H9 (cell line): ENCODE data around the gene SDE2. TPM values are rescaled to one million over a fixed set of nuclear protein-coding genes. Genes with fewer than 3 reads are reported as not detected.

ENCODE experiments used
- DNase-seq: peaks from one replicate; pipeline ENCODE4 v3.0.0-alpha.2; 2017
- H2AFZ ChIP-seq: one replicate; pipeline ENCODE4 v1.6.1; 2013; ENCODE audit warnings: mild to moderate bottlenecking, low read length, control low read depth, moderate library complexity
- H2AK5ac ChIP-seq: 2 replicates; pipeline ENCODE4 v1.6.1; 2013; ENCODE audit warnings: low read length, control low read depth, mixed read lengths; ENCODE audit not compliant: insufficient read length
- H2BK120ac ChIP-seq: one replicate; pipeline ENCODE4 v1.6.1; 2013; ENCODE audit warnings: low read depth, mild to moderate bottlenecking, low read length, control low read depth, inconsistent platforms; ENCODE audit not compliant: poor library complexity, severe bottlenecking
- H2BK12ac ChIP-seq: 2 replicates; pipeline ENCODE4 v1.6.1; 2013; ENCODE audit warnings: low read length, control low read depth, mixed read lengths, low read depth; ENCODE audit not compliant: insufficient read length
- H2BK15ac ChIP-seq: 2 replicates; pipeline ENCODE4 v1.6.1; 2013; ENCODE audit warnings: low read depth, low read length, control low read depth
- H2BK20ac ChIP-seq: one replicate; pipeline ENCODE4 v1.6.1; 2013; ENCODE audit warnings: low read depth, mild to moderate bottlenecking, low read length, control low read depth, inconsistent platforms; ENCODE audit not compliant: poor library complexity, severe bottlenecking
- H2BK5ac ChIP-seq: 2 replicates; pipeline ENCODE4 v1.6.1; 2013; ENCODE audit warnings: low read length, control low read depth, mixed read lengths; ENCODE audit not compliant: insufficient read length
- H3K14ac ChIP-seq: 2 replicates; pipeline ENCODE4 v1.6.1; 2013; ENCODE audit warnings: low read length, control low read depth; ENCODE audit not compliant: insufficient read depth
- H3K18ac ChIP-seq: 2 replicates; pipeline ENCODE4 v1.6.1; 2013; ENCODE audit warnings: low read depth, mild to moderate bottlenecking, mixed read lengths, low read length, control low read depth; ENCODE audit not compliant: insufficient read length
- H3K23ac ChIP-seq: 2 replicates; pipeline ENCODE4 v1.6.1; 2013; ENCODE audit warnings: low read length, control low read depth, mixed read lengths, low read depth; ENCODE audit not compliant: insufficient read length
- H3K23me2 ChIP-seq: 2 replicates; pipeline ENCODE4 v1.6.1; 2013; ENCODE audit warnings: low read depth, mild to moderate bottlenecking, mixed read lengths, low read length, control low read depth; ENCODE audit not compliant: insufficient read length, poor library complexity, severe bottlenecking
- H3K27ac ChIP-seq: 2 replicates; pipeline ENCODE4 v1.5.1; 2013; ENCODE audit warnings: low read length, control low read depth, mixed read lengths, low read depth; ENCODE audit not compliant: insufficient read length
- H3K27me3 ChIP-seq: 2 replicates; pipeline ENCODE4 v1.6.1; 2013; ENCODE audit warnings: low read length, control low read depth, inconsistent platforms; ENCODE audit not compliant: insufficient read depth
- H3K4ac ChIP-seq: 2 replicates; pipeline ENCODE4 v1.6.1; 2013; ENCODE audit warnings: low read depth, mild to moderate bottlenecking, control low read depth, inconsistent platforms, low read length, moderate library complexity
- H3K4me1 ChIP-seq: 2 replicates; pipeline ENCODE4 v1.6.1; 2013; ENCODE audit warnings: low read length, control low read depth, inconsistent platforms; ENCODE audit not compliant: insufficient read depth
- H3K4me2 ChIP-seq: 2 replicates; pipeline ENCODE4 v1.6.1; 2013; ENCODE audit warnings: low read length, control low read depth, mixed read lengths; ENCODE audit not compliant: insufficient read length, insufficient read depth
- H3K56ac ChIP-seq: 2 replicates; pipeline ENCODE4 v1.6.1; 2013; ENCODE audit warnings: low read depth, mild to moderate bottlenecking, mixed read lengths, low read length, control low read depth; ENCODE audit not compliant: insufficient read length
- H3K79me1 ChIP-seq: 2 replicates; pipeline ENCODE4 v1.6.1; 2013; ENCODE audit warnings: low read depth, mild to moderate bottlenecking, moderate library complexity, low read length, control low read depth, inconsistent platforms; ENCODE audit not compliant: insufficient read depth, poor library complexity, severe bottlenecking
- H3K79me2 ChIP-seq: 2 replicates; pipeline ENCODE4 v1.6.1; 2013; ENCODE audit warnings: low read length, control low read depth, inconsistent platforms; ENCODE audit not compliant: insufficient read depth
- H3K9ac ChIP-seq: 2 replicates; pipeline ENCODE4 v1.6.1; 2013; ENCODE audit warnings: low read length, control low read depth, mixed read lengths; ENCODE audit not compliant: insufficient read length; ENCODE audit errors: extremely low read depth
- H3K9me3 ChIP-seq: one replicate; pipeline ENCODE4 v1.6.1; 2013; ENCODE audit warnings: low read depth, low read length, inconsistent platforms; ENCODE audit not compliant: control insufficient read depth
- H3T11ph ChIP-seq: one replicate; pipeline ENCODE4 v1.6.1; 2013; ENCODE audit warnings: mild to moderate bottlenecking, low read length, control low read depth, inconsistent platforms
- H4K20me1 ChIP-seq: one replicate; pipeline ENCODE4 v1.6.1; 2013; ENCODE audit not compliant: control insufficient read depth, insufficient read length, insufficient read depth
- H4K5ac ChIP-seq: 2 replicates; pipeline ENCODE4 v1.6.1; 2013; ENCODE audit warnings: low read depth, mild to moderate bottlenecking, mixed read lengths, low read length, control low read depth; ENCODE audit not compliant: insufficient read length
- H4K8ac ChIP-seq: replicated peaks from 2 replicates; pipeline ENCODE4 v1.6.1; 2013; ENCODE audit warnings: low read length, control low read depth, mixed read lengths, low read depth; ENCODE audit not compliant: insufficient read length
- H4K91ac ChIP-seq: 2 replicates; pipeline ENCODE4 v1.6.1; 2013; ENCODE audit warnings: low read depth, mild to moderate bottlenecking, moderate library complexity, mixed read lengths, low read length, control low read depth; ENCODE audit not compliant: insufficient read length
- H3K27ac Mint-ChIP-seq, 3 experiments: 2 replicates in 2 of 3; 3 replicates in 1 of 3; pipeline ENCODE4 v1.8.0; 2020 to 2021; ENCODE audit warnings: mixed read lengths in 3 of 3, mild to moderate bottlenecking in 1 of 3, moderate library complexity in 1 of 3
- H3K27me3 Mint-ChIP-seq: 2 replicates; pipeline ENCODE4 v1.8.0; 2021; ENCODE audit warnings: low read depth, mild to moderate bottlenecking, moderate library complexity, mixed read lengths
- H3K36me3 Mint-ChIP-seq, 3 experiments: 2 replicates in 2 of 3; 3 replicates in 1 of 3; pipeline ENCODE4 v1.8.0; 2020 to 2021; ENCODE audit warnings: low read depth in 3 of 3, mixed read lengths in 3 of 3; ENCODE audit not compliant: insufficient read depth in 1 of 3
- H3K4me1 Mint-ChIP-seq, 2 experiments: 2 replicates each; pipeline ENCODE4 v1.8.0; 2020; ENCODE audit warnings: mixed read lengths in 2 of 2
- H3K4me3 Mint-ChIP-seq, 2 experiments: 2 replicates in 1 of 2; 3 replicates in 1 of 2; pipeline ENCODE4 v1.8.0; 2020 to 2021; ENCODE audit warnings: mild to moderate bottlenecking in 2 of 2, mixed read lengths in 2 of 2, moderate library complexity in 1 of 2
- H3K9me3 Mint-ChIP-seq, 2 experiments: 2 replicates in 1 of 2; 3 replicates in 1 of 2; pipeline ENCODE4 v1.8.0; 2020; ENCODE audit warnings: mild to moderate bottlenecking in 2 of 2, mixed read lengths in 2 of 2, moderate library complexity in 1 of 2
- WGBS: extraction: QIAGEN DNeasy Blood & Tissue Kit; methylation state at CpG from one replicate; pipeline ENCODE4 v1.1.7; 2013; ENCODE audit warnings: missing lambda C conversion rate, low lambda C conversion rate, mixed read lengths; ENCODE audit not compliant: insufficient read length; ENCODE audit errors: extremely low coverage; 5-methylcytosine and 5-hydroxymethylcytosine counted together
- total RNA-seq: library from RNA; stranded (reverse); gene quantifications from 2 replicates; pipeline ENCODE4 v1.2.1, GENCODE V29; 2021
- TF ChIP-seq, protein P1 (sequence below): fragments of 200-600 bp; sonication (generic); conservative IDR thresholded peaks from 3 replicates; pipeline ENCODE4 v1.8.0; 2021; ENCODE audit warnings: antibody characterized with exemption, mild to moderate bottlenecking

The SDE2 gene
- total RNA-seq, 1 experiment from 2014 or later = 20.5 TPM

GRCh38 chr1:225954753-225955152 lies 44.4 kb downstream of the SDE2 start:
- Mint-ChIP-seq H3K27ac (no peak overlapping the region), H3K27me3 (peaks cover 4% of the 10 kb centered on the region), H3K36me3 (no peaks in the 10 kb centered on the region; a peak in 1 of 7 replicates), H3K4me3 (no peak overlapping the region), H3K9me3 (no peaks in the 10 kb centered on the region), H3K4me1 (peaks cover 13 to 15% of the 10 kb centered on the region in 2 experiments)
- Histone ChIP-seq H3K4me1 (no peaks in the 10 kb centered on the region), H3K27me3 (no peaks in the 10 kb centered on the region), H3K23me2 (no peaks in the 10 kb centered on the region), H2AFZ (no peak overlapping the region), H4K5ac (no peak overlapping the region), H3K79me1 (no peaks in the 10 kb centered on the region), H3K9me3 (no peaks in the 10 kb centered on the region), H3K9ac (no peak overlapping the region), H3K27ac (no peak overlapping the region), H2BK5ac (no peak overlapping the region), H4K91ac (no peak overlapping the region), H3K79me2 (no peaks in the 10 kb centered on the region), H3K23ac (no peak overlapping the region), H3K14ac (no peak overlapping the region), H2BK20ac (no peak overlapping the region), H3K4me2 (no peak overlapping the region), H3K56ac (no peak overlapping the region), H2AK5ac (no peak overlapping the region), H3T11ph (no peak overlapping the region), H2BK15ac (no peak overlapping the region), H3K4ac (no peak overlapping the region), H4K8ac (no peak overlapping the region), H2BK12ac (no peak overlapping the region), H2BK120ac (no peak overlapping the region), H4K20me1 (no peaks in the 10 kb centered on the region), H3K18ac (no peak overlapping the region)
- no peak for DNase-seq
- WGBS = no CpG with 5 or more reads among the region's 1 CpG
- TF ChIP-seq, protein P1, sequence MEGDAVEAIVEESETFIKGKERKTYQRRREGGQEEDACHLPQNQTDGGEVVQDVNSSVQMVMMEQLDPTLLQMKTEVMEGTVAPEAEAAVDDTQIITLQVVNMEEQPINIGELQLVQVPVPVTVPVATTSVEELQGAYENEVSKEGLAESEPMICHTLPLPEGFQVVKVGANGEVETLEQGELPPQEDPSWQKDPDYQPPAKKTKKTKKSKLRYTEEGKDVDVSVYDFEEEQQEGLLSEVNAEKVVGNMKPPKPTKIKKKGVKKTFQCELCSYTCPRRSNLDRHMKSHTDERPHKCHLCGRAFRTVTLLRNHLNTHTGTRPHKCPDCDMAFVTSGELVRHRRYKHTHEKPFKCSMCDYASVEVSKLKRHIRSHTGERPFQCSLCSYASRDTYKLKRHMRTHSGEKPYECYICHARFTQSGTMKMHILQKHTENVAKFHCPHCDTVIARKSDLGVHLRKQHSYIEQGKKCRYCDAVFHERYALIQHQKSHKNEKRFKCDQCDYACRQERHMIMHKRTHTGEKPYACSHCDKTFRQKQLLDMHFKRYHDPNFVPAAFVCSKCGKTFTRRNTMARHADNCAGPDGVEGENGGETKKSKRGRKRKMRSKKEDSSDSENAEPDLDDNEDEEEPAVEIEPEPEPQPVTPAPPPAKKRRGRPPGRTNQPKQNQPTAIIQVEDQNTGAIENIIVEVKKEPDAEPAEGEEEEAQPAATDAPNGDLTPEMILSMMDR = no peak
